ENCODE data around the gene SHISAL2B.
"Not testable (repeated sequence)": the region's sequence is repeated elsewhere in the genome, so short reads cannot be mapped to it uniquely, and the experiment has no call there.

Gene SHISAL2B

GRCh38 chr5:64696414-64696813 lies 6.1 kb downstream of the SHISAL2B start:
- not testable (repeated sequence) for DNase-seq (ENCODE audit: low read depth in 2 of 2)

- DNase-seq (ENCODE audit: low read depth in 2 of 2): no peak
Measured at GRCh38 chr5:64700765-64701164, 10.5 kb downstream of the SHISAL2B start.

GRCh38 chr5:64706074-64706473 lies 15.8 kb downstream of the SHISAL2B start:
- not testable (repeated sequence) for DNase-seq (ENCODE audit: low read depth in 2 of 2)

- no peak for DNase-seq (ENCODE audit: low read depth in 2 of 2)
Measured at GRCh38 chr5:64707191-64707590, 16.9 kb downstream of the SHISAL2B start.

- not testable (repeated sequence) for DNase-seq (ENCODE audit: low read depth in 2 of 2)
Measured at GRCh38 chr5:64714495-64714894, 24.2 kb downstream of the SHISAL2B start.

GRCh38 chr5:64722588-64722987 lies 32.3 kb downstream of the SHISAL2B start:
- no peak for DNase-seq (ENCODE audit: low read depth in 2 of 2)

- no peak for DNase-seq (ENCODE audit: low read depth in 2 of 2)
Measured at GRCh38 chr5:64727150-64727549, 36.8 kb downstream of the SHISAL2B start.

- no peak for DNase-seq (ENCODE audit: low read depth in 2 of 2)
Measured at GRCh38 chr5:64742411-64742810, 52.1 kb downstream of the SHISAL2B start.

GRCh38 chr5:64742821-64743220 lies 52.5 kb downstream of the SHISAL2B start:
- no peak for DNase-seq (ENCODE audit: low read depth in 2 of 2)

GRCh38 chr5:64744914-64745313 lies 54.6 kb downstream of the SHISAL2B start:
- DNase-seq (ENCODE audit: low read depth in 2 of 2): no peak

- DNase-seq (ENCODE audit: low read depth in 2 of 2): no peak
Measured at GRCh38 chr5:64746446-64746845, 56.1 kb downstream of the SHISAL2B start.

GRCh38 chr5:64749385-64749784 lies 59.1 kb downstream of the SHISAL2B start:
- no peak for DNase-seq (ENCODE audit: low read depth in 2 of 2)

- DNase-seq (ENCODE audit: low read depth in 2 of 2): no peak
Measured at GRCh38 chr5:64754066-64754465, 63.8 kb downstream of the SHISAL2B start.

GRCh38 chr5:64758901-64759300 lies 68.6 kb downstream of the SHISAL2B start:
- DNase-seq (ENCODE audit: low read depth in 2 of 2): no peak

- no peak for DNase-seq (ENCODE audit: low read depth in 2 of 2)
Measured at GRCh38 chr5:64759960-64760660, 69.8 kb downstream of the SHISAL2B start.

- DNase-seq (ENCODE audit: low read depth in 2 of 2): no peak
Measured at GRCh38 chr5:64763948-64764503, 73.7 kb downstream of the SHISAL2B start.

GRCh38 chr5:64765804-64766504 lies 75.7 kb downstream of the SHISAL2B start:
- DNase-seq (ENCODE audit: low read depth in 2 of 2): no peak

GRCh38 chr5:64766941-64767340 lies 76.6 kb downstream of the SHISAL2B start:
- no peak for DNase-seq (ENCODE audit: low read depth in 2 of 2)

All from activated CD4-positive, alpha-beta T cell treated with anti-CD3 and anti-CD28 coated beads for 24 hours (primary cell).